HFFc6 (cell line): ENCODE results near the gene B3GAT1. TPM values are rescaled to one million over a fixed set of nuclear protein-coding genes. Genes with fewer than 3 reads are reported as not detected.

Source experiments
- DNase-seq: peaks from one replicate; pipeline ENCODE4 v3.0.0-alpha.2; 2018
- H3K27ac Mint-ChIP-seq: 2 replicates; pipeline ENCODE4 v1.8.0; 2020; ENCODE audit warnings: mild to moderate bottlenecking, mixed read lengths
- H3K27me3 Mint-ChIP-seq: 2 replicates; pipeline ENCODE4 v1.8.0; 2021; ENCODE audit warnings: mild to moderate bottlenecking, moderate library complexity, mixed read lengths; ENCODE audit not compliant: insufficient read depth
- H3K36me3 Mint-ChIP-seq: 2 replicates; pipeline ENCODE4 v1.8.0; 2021; ENCODE audit warnings: low read depth, mixed read lengths
- H3K4me1 Mint-ChIP-seq: 2 replicates; pipeline ENCODE4 v1.8.0; 2020; ENCODE audit warnings: low read depth, mixed read lengths
- H3K4me3 Mint-ChIP-seq: 2 replicates; pipeline ENCODE4 v1.8.0; 2020; ENCODE audit warnings: mild to moderate bottlenecking, moderate library complexity, mixed read lengths
- H3K9me3 Mint-ChIP-seq: 2 replicates; pipeline ENCODE4 v1.8.0; 2020; ENCODE audit warnings: mild to moderate bottlenecking, mixed read lengths
- CTCF ChIP-seq: fragments of 200-600 bp; sonication (generic); IDR thresholded peaks from 2 replicates; pipeline ENCODE4 v1.5.0; 2021; ENCODE audit warnings: antibody characterized with exemption, mild to moderate bottlenecking
- total RNA-seq, 6 experiments: library from RNA; stranded (reverse); fragmentation: NEBNext Ultra II Directional; extraction: Animal tissue kit (Norgen Biotek cat#: 25700); gene quantifications; 2 replicates in 1 of 6; 3 replicates in 5 of 6; pipeline ENCODE4 v1.2.3, GENCODE V29; 2021

B3GAT1 gene
- total RNA-seq, 6 experiments from 2014 or later = not detected

GRCh38 chr11:134397304-134398078 lies 14.6 kb downstream of the B3GAT1 start:
- no peak for DNase-seq
- Mint-ChIP-seq H3K27ac (no peak overlapping the region), H3K9me3 (peaks cover 33% of the 10 kb centered on the region), H3K4me1 (no peaks in the 10 kb centered on the region), H3K36me3 (no peaks in the 10 kb centered on the region), H3K27me3 (peaks cover 4% of the 10 kb centered on the region), H3K4me3 (no peak overlapping the region)
- TF ChIP-seq CTCF = no peak

- H3K27me3 Mint-ChIP-seq = peaks cover 4% of the 10 kb centered on the region
- no peak for TF ChIP-seq CTCF
- no peak for DNase-seq
- H3K4me1 Mint-ChIP-seq = no peaks in the 10 kb centered on the region
- no peaks in the 10 kb centered on the region for H3K36me3 Mint-ChIP-seq
- H3K4me3 Mint-ChIP-seq = no peak overlapping the region
- peaks cover 24% of the 10 kb centered on the region for H3K9me3 Mint-ChIP-seq
- H3K27ac Mint-ChIP-seq = no peak overlapping the region
Observed at GRCh38 chr11:134395002-134395401, 17.0 kb downstream of the B3GAT1 start.

- no peak for TF ChIP-seq CTCF
- Mint-ChIP-seq H3K27me3 (peaks cover 4% of the 10 kb centered on the region), H3K4me1 (no peaks in the 10 kb centered on the region), H3K9me3 (peaks cover 27% of the 10 kb centered on the region), H3K27ac (no peak overlapping the region), H3K36me3 (no peaks in the 10 kb centered on the region), H3K4me3 (no peak overlapping the region)
- no peak for DNase-seq
Observed at GRCh38 chr11:134394311-134394710, 17.7 kb downstream of the B3GAT1 start.

GRCh38 chr11:134393638-134394037 lies 18.4 kb downstream of the B3GAT1 start:
- TF ChIP-seq CTCF = no peak
- Mint-ChIP-seq H3K27me3 (peaks cover 4% of the 10 kb centered on the region), H3K36me3 (no peaks in the 10 kb centered on the region), H3K27ac (no peak overlapping the region), H3K4me3 (no peak overlapping the region), H3K9me3 (peaks cover 33% of the 10 kb centered on the region), H3K4me1 (no peaks in the 10 kb centered on the region)
- DNase-seq = no peak

- Mint-ChIP-seq H3K4me1 (no peaks in the 10 kb centered on the region), H3K27ac (no peak overlapping the region), H3K9me3 (peaks cover 33% of the 10 kb centered on the region), H3K27me3 (peaks cover 4% of the 10 kb centered on the region), H3K4me3 (no peak overlapping the region), H3K36me3 (no peaks in the 10 kb centered on the region)
- no peak for DNase-seq
- no peak for TF ChIP-seq CTCF
Observed at GRCh38 chr11:134392953-134393615, 19.0 kb downstream of the B3GAT1 start.
